Stimulated activated CD4-positive, alpha-beta T cell treated with anti-CD3 and anti-CD28 coated beads, Interleukin-2, amount 100 ng/mL, for 4 hours (primary cell): ENCODE data around the gene GNA14.
"Not testable (repeated sequence)": the region's sequence is repeated elsewhere in the genome, so short reads cannot be mapped to it uniquely, and the experiment has no call there.

Source experiments
- DNase-seq: peaks from one replicate; pipeline ENCODE4 v3.0.0-alpha.2; 2020; ENCODE audit warnings: low read depth

GNA14 gene

GRCh38 chr9:77534376-77535057, 113.6 kb downstream of the GNA14 start:
- DNase-seq = no peak

GRCh38 chr9:77533671-77534070, 114.5 kb downstream of the GNA14 start:
- DNase-seq = no peak

- no peak for DNase-seq
Observed at GRCh38 chr9:77532607-77533006, 115.5 kb downstream of the GNA14 start.

- DNase-seq = no peak
Observed at GRCh38 chr9:77531400-77531799, 116.7 kb downstream of the GNA14 start.

GRCh38 chr9:77523891-77524290, 124.2 kb downstream of the GNA14 start:
- DNase-seq = no peak

GRCh38 chr9:77521091-77521490, 127.0 kb downstream of the GNA14 start:
- no peak for DNase-seq

- DNase-seq = no peak
Observed at GRCh38 chr9:77518688-77519087, 129.4 kb downstream of the GNA14 start.

- DNase-seq = no peak
Observed at GRCh38 chr9:77516781-77517180, 131.3 kb downstream of the GNA14 start.

- no peak for DNase-seq
Observed at GRCh38 chr9:77514886-77515711, 133.0 kb downstream of the GNA14 start.

GRCh38 chr9:77513457-77513856, 134.7 kb downstream of the GNA14 start:
- no peak for DNase-seq

GRCh38 chr9:77512876-77513275, 135.2 kb downstream of the GNA14 start:
- no peak for DNase-seq

GRCh38 chr9:77511525-77511924, 136.6 kb downstream of the GNA14 start:
- no peak for DNase-seq

- DNase-seq = no peak
Observed at GRCh38 chr9:77510666-77511065, 137.5 kb downstream of the GNA14 start.

GRCh38 chr9:77508396-77508795, 139.7 kb downstream of the GNA14 start:
- no peak for DNase-seq

- no peak for DNase-seq
Observed at GRCh38 chr9:77507212-77507961, 140.7 kb downstream of the GNA14 start.

- DNase-seq = no peak
Observed at GRCh38 chr9:77505232-77505631, 142.9 kb downstream of the GNA14 start.

GRCh38 chr9:77502568-77502967, 145.6 kb downstream of the GNA14 start:
- DNase-seq = no peak

- no peak for DNase-seq
Observed at GRCh38 chr9:77498891-77499290, 149.2 kb downstream of the GNA14 start.

GRCh38 chr9:77497322-77498198, 150.6 kb downstream of the GNA14 start:
- no peak for DNase-seq

- no peak for DNase-seq
Observed at GRCh38 chr9:77495834-77496671, 152.1 kb downstream of the GNA14 start.

GRCh38 chr9:77490279-77490678, 157.8 kb downstream of the GNA14 start:
- DNase-seq = not testable (repeated sequence)
